Smooth muscle cell (in vitro differentiated cells): ENCODE measurements around the gene ZNF740. TPM values are rescaled to one million over a fixed set of nuclear protein-coding genes. Genes with fewer than 3 reads are reported as not detected.

ENCODE experiments used
- DNase-seq: peaks from one replicate; lab custom pipeline; 2025; ENCODE audit not compliant: unreplicated experiment; lab: John Stamatoyannopoulos, UW
- H2AFZ ChIP-seq: fragments of 200-600 bp; sonication (generic); 2 replicates; pipeline ENCODE4 v1.6.0; 2016; ENCODE audit warnings: antibody characterized with exemption, low read depth, mild to moderate bottlenecking
- H3F3A ChIP-seq: fragments of 200-600 bp; sonication (generic); 2 replicates; pipeline ENCODE4 v1.6.0; 2017; ENCODE audit warnings: antibody characterized with exemption, low read depth
- H3K27ac ChIP-seq: fragments of 200-600 bp; sonication (generic); 2 replicates; pipeline ENCODE4 v1.5.1; 2016; ENCODE audit warnings: low read depth, mild to moderate bottlenecking
- H3K27me3 ChIP-seq: fragments of 200-600 bp; sonication (generic); 2 replicates; pipeline ENCODE4 v1.6.1; 2016; ENCODE audit warnings: low read depth, mild to moderate bottlenecking
- H3K36me3 ChIP-seq: fragments of 200-600 bp; sonication (generic); 2 replicates; pipeline ENCODE4 v1.5.1; 2016; ENCODE audit warnings: low read depth
- H3K4me1 ChIP-seq: fragments of 200-600 bp; sonication (generic); 2 replicates; pipeline ENCODE4 v1.5.1; 2016; ENCODE audit warnings: low read depth
- H3K4me2 ChIP-seq: fragments of 200-600 bp; sonication (generic); 2 replicates; pipeline ENCODE4 v1.6.0; 2016; ENCODE audit warnings: mild to moderate bottlenecking
- H3K4me3 ChIP-seq: fragments of 200-600 bp; sonication (generic); 2 replicates; pipeline ENCODE4 v1.5.1; 2016; ENCODE audit warnings: mild to moderate bottlenecking
- H3K79me2 ChIP-seq: fragments of 200-600 bp; sonication (generic); 2 replicates; pipeline ENCODE4 v1.6.0; 2016; ENCODE audit warnings: low read depth, mild to moderate bottlenecking
- H3K9ac ChIP-seq: fragments of 200-600 bp; sonication (generic); 2 replicates; pipeline ENCODE4 v1.6.0; 2016; ENCODE audit warnings: low read depth
- H3K9me3 ChIP-seq: fragments of 200-600 bp; sonication (generic); replicated peaks from 2 replicates; pipeline ENCODE4 v1.5.1; 2016; ENCODE audit warnings: low read depth
- H4K20me1 ChIP-seq: fragments of 200-600 bp; sonication (generic); 2 replicates; pipeline ENCODE4 v1.6.0; 2016; ENCODE audit warnings: low read depth
- WGBS: methylation state at CpG from one replicate; pipeline ENCODE4 v1.1.7; 2016; ENCODE audit warnings: low lambda C conversion rate; 5-methylcytosine and 5-hydroxymethylcytosine counted together
- polyA plus RNA-seq: library from polyadenylated mRNA; unstranded; fragments of >200 nt; fragmentation: Nextera tagmentation; extraction: Ambion mirVana; gene quantifications from 2 replicates; pipeline ENCODE4 v1.2.1, GENCODE V29; 2016
- total RNA-seq: library from RNA; depleted of rRNA; stranded (reverse); fragments of >200 nt; gene quantifications from 2 replicates; pipeline ENCODE4 v1.2.3, GENCODE V29; 2014
- TF ChIP-seq, protein P1 (sequence below): fragments of 200-600 bp; sonication (generic); IDR thresholded peaks from 2 replicates; pipeline ENCODE4 v1.5.1; 2017; ENCODE audit warnings: borderline replicate concordance, mild to moderate bottlenecking, antibody characterized with exemption; ENCODE audit not compliant: insufficient read depth, poor library complexity, severe bottlenecking

Gene ZNF740
- total and polyA plus RNA-seq, 2 experiments from 2014 or later = 1.0 to 5.2 TPM

GRCh38 chr12:53233671-53234121, 53.2 kb downstream of the ZNF740 start:
- H3F3A ChIP-seq = peaks cover 2% of the 10 kb centered on the region
- peaks cover 7% of the 10 kb centered on the region for H3K79me2 ChIP-seq
- H3K27me3 ChIP-seq = no peaks in the 10 kb centered on the region
- H2AFZ ChIP-seq = peak overlapping the region; percentile 42
- no peaks in the 10 kb centered on the region for H3K9me3 ChIP-seq
- TF ChIP-seq, protein P1, sequence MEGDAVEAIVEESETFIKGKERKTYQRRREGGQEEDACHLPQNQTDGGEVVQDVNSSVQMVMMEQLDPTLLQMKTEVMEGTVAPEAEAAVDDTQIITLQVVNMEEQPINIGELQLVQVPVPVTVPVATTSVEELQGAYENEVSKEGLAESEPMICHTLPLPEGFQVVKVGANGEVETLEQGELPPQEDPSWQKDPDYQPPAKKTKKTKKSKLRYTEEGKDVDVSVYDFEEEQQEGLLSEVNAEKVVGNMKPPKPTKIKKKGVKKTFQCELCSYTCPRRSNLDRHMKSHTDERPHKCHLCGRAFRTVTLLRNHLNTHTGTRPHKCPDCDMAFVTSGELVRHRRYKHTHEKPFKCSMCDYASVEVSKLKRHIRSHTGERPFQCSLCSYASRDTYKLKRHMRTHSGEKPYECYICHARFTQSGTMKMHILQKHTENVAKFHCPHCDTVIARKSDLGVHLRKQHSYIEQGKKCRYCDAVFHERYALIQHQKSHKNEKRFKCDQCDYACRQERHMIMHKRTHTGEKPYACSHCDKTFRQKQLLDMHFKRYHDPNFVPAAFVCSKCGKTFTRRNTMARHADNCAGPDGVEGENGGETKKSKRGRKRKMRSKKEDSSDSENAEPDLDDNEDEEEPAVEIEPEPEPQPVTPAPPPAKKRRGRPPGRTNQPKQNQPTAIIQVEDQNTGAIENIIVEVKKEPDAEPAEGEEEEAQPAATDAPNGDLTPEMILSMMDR = no peak
- peaks cover 35% of the 10 kb centered on the region for H3K4me1 ChIP-seq
- H3K9ac ChIP-seq = no peak overlapping the region
- no peak for DNase-seq
- H3K27ac ChIP-seq = no peak overlapping the region
- H3K4me2 ChIP-seq = peak overlapping the region; percentile 90
- no peak overlapping the region for H3K4me3 ChIP-seq
- 48% methylated on average over 6 of the region's 7 CpGs for WGBS
- H4K20me1 ChIP-seq = no peaks in the 10 kb centered on the region
- no peaks in the 10 kb centered on the region for H3K36me3 ChIP-seq

- 4% methylated on average over 12 of the region's 12 CpGs for WGBS
- Histone ChIP-seq H2AFZ (peak overlapping the region; percentile 23), H3K9me3 (no peaks in the 10 kb centered on the region), H3K27ac (no peak overlapping the region), H3K4me1 (peaks cover 35% of the 10 kb centered on the region), H3K36me3 (no peaks in the 10 kb centered on the region), H3K27me3 (no peaks in the 10 kb centered on the region), H3K9ac (no peak overlapping the region), H3K4me2 (peak overlapping the region; percentile 90), H3K79me2 (peaks cover 7% of the 10 kb centered on the region), H3K4me3 (no peak overlapping the region), H4K20me1 (no peaks in the 10 kb centered on the region), H3F3A (peaks cover 2% of the 10 kb centered on the region)
- no peak for DNase-seq
- TF ChIP-seq, protein P1 = no peak
These were observed 53.9 kb downstream of the ZNF740 start for GRCh38 chr12:53234271-53234914.

GRCh38 chr12:53235164-53235563, 54.6 kb downstream of the ZNF740 start:
- TF ChIP-seq, protein P1 = no peak
- WGBS = 78% methylated on average over 3 of the region's 3 CpGs
- H3K79me2 ChIP-seq = peaks cover 7% of the 10 kb centered on the region
- peaks cover 35% of the 10 kb centered on the region for H3K4me1 ChIP-seq
- H3K36me3 ChIP-seq = no peaks in the 10 kb centered on the region
- no peak overlapping the region for H3K4me3 ChIP-seq
- no peaks in the 10 kb centered on the region for H3F3A ChIP-seq
- no peak overlapping the region for H3K4me2 ChIP-seq
- no peak for DNase-seq
- H3K27me3 ChIP-seq = no peaks in the 10 kb centered on the region
- no peak overlapping the region for H2AFZ ChIP-seq
- H3K27ac ChIP-seq = no peak overlapping the region
- H3K9me3 ChIP-seq = no peaks in the 10 kb centered on the region
- H4K20me1 ChIP-seq = no peaks in the 10 kb centered on the region
- no peak overlapping the region for H3K9ac ChIP-seq
